GM12878 (cell line): ENCODE measurements around the gene HEATR9. TPM values are rescaled to one million over a fixed set of nuclear protein-coding genes. Genes with fewer than 3 reads are reported as not detected.

ENCODE experiments used
- ATAC-seq: fragments of 200-7000 bp; cut with Tn5 transposase; 3 replicates; pipeline ENCODE4 v1.9.1; 2020; ENCODE audit warnings: mild to moderate bottlenecking, moderate library complexity
- BruUV-seq: library from RNA; stranded (reverse); fragments of 400-500 nt; replicated peaks from 2 replicates; lab custom pipeline; 2021; lab: Mats Ljungman, UMichigan
- CTCF ChIA-PET: fragments of 300-600 bp; sonication (Branson Sonifier 250); formaldehyde crosslinking; extraction: SDS; loops from one replicate; lab custom pipeline; 2021; ENCODE audit warnings: inconsistent platforms; lab: Yijun Ruan, JAX
- POLR2A ChIA-PET: fragments of 350-600 bp; formaldehyde crosslinking; extraction: SDS; loops from one replicate; lab custom pipeline; 2021; ENCODE audit warnings: inconsistent platforms; lab: Charles Lee
- RAD21 ChIA-PET: fragments of 300-600 bp; sonication (Branson Sonifier 250); formaldehyde crosslinking; loops from one replicate; lab custom pipeline; 2023; ENCODE audit warnings: antibody characterized with exemption; ENCODE audit not compliant: unreplicated experiment; lab: Charles Lee
- SMC1A ChIA-PET: fragments of 300-600 bp; sonication (Branson Sonifier 250); formaldehyde crosslinking; loops from one replicate; lab custom pipeline; 2023; ENCODE audit not compliant: unreplicated experiment, uncharacterized antibody; lab: Charles Lee
- DNase-seq: peaks from one replicate; pipeline ENCODE4 v3.0.0-alpha.2; 2011; ENCODE audit warnings: low read depth, low spot score
- FAIRE-seq: peaks from 3 replicates; lab custom pipeline; 2011; peaks lifted over from hg19 to GRCh38; lab: Jason Lieb, UNC
- H2AFZ ChIP-seq: 2 replicates; pipeline ENCODE4 v1.6.0; 2011; ENCODE audit warnings: low read depth, low read length, control low read depth; ENCODE audit not compliant: control insufficient read depth
- H3K27ac ChIP-seq: 2 replicates; pipeline ENCODE4 v1.5.1; 2011; ENCODE audit warnings: control low read depth; ENCODE audit not compliant: control insufficient read depth, insufficient read depth
- H3K27me3 ChIP-seq, 2 experiments: replicated peaks in 1 of 2; 2 replicates each; pipeline versions ENCODE4 v1.6.0 to v1.6.1; 2011; ENCODE audit warnings: low read length in 1 of 2; ENCODE audit not compliant: control insufficient read depth in 2 of 2, insufficient read depth in 2 of 2
- H3K36me3 ChIP-seq, 2 experiments: 2 replicates each; pipeline ENCODE4 v1.5.1; 2011; ENCODE audit warnings: low read length in 1 of 2; ENCODE audit not compliant: control insufficient read depth in 2 of 2, insufficient read depth in 2 of 2
- H3K4me1 ChIP-seq: 2 replicates; pipeline ENCODE4 v1.6.1; 2011; ENCODE audit warnings: mild to moderate bottlenecking, low read length, moderate library complexity, mixed read lengths; ENCODE audit not compliant: control insufficient read depth, insufficient read depth
- H3K4me2 ChIP-seq: 2 replicates; pipeline ENCODE4 v1.6.0; 2011; ENCODE audit warnings: control low read depth; ENCODE audit not compliant: control insufficient read depth, insufficient read depth
- H3K4me3 ChIP-seq: fragments of 200-600 bp; sonication (generic); 2 replicates; pipeline ENCODE4 v1.5.1; 2016
- H3K79me2 ChIP-seq: 2 replicates; pipeline ENCODE4 v1.6.0; 2011; ENCODE audit warnings: low read length; ENCODE audit not compliant: control insufficient read depth, insufficient read depth
- H3K9ac ChIP-seq: 2 replicates; pipeline ENCODE4 v1.8.0; 2011; ENCODE audit warnings: low read length, control low read depth, mixed read lengths; ENCODE audit not compliant: control insufficient read depth, insufficient read depth
- H3K9me3 ChIP-seq: replicated peaks from 3 replicates; pipeline ENCODE4 v1.5.1; 2011; ENCODE audit warnings: mild to moderate bottlenecking, low read length; ENCODE audit not compliant: control insufficient read depth, insufficient read depth
- H4K20me1 ChIP-seq: 2 replicates; pipeline ENCODE4 v1.6.0; 2011; ENCODE audit not compliant: control insufficient read depth, insufficient read depth
- EZH2 ChIP-seq: IDR thresholded peaks from 2 replicates; pipeline ENCODE4 v1.6.1; 2012; ENCODE audit warnings: low read depth, mild to moderate bottlenecking, control low read depth, inconsistent platforms, low read length, borderline replicate concordance; ENCODE audit not compliant: control insufficient read depth
- HDAC2 ChIP-seq: fragments of 200-600 bp; sonication (generic); IDR thresholded peaks from 2 replicates; pipeline ENCODE4 v1.6.1; 2017
- HDGF ChIP-seq: fragments of 450-650 bp; IDR thresholded peaks from 2 replicates; pipeline ENCODE4 v1.6.1; 2016; ENCODE audit warnings: antibody characterized with exemption
- JUNB ChIP-seq: IDR thresholded peaks from 2 replicates; pipeline ENCODE4 v1.6.1; 2016; ENCODE audit warnings: antibody characterized with exemption, mild to moderate bottlenecking
- MEF2B ChIP-seq: fragments of 450-650 bp; IDR thresholded peaks from 2 replicates; pipeline ENCODE4 v1.6.1; 2018; ENCODE audit warnings: mild to moderate bottlenecking, moderate library complexity; ENCODE audit not compliant: partially characterized antibody, poor library complexity, severe bottlenecking
- NBN ChIP-seq: fragments of 450-650 bp; IDR thresholded peaks from 2 replicates; pipeline ENCODE4 v1.6.1; 2016
- NFIC ChIP-seq: IDR thresholded peaks from 2 replicates; pipeline ENCODE4 v1.6.1; 2012; ENCODE audit warnings: low read depth, mild to moderate bottlenecking, inconsistent platforms, low read length, moderate library complexity
- NR2C1 ChIP-seq: fragments of 450-650 bp; IDR thresholded peaks from 2 replicates; pipeline ENCODE4 v1.6.1; 2017; ENCODE audit warnings: antibody characterized with exemption, mild to moderate bottlenecking, moderate library complexity
- NR2F1 ChIP-seq: fragments of 450-650 bp; conservative IDR thresholded peaks from 2 replicates; pipeline ENCODE4 v1.6.1; 2017; ENCODE audit warnings: mild to moderate bottlenecking
- PAX8 ChIP-seq: fragments of 450-650 bp; IDR thresholded peaks from 2 replicates; pipeline ENCODE4 v1.6.1; 2017; ENCODE audit warnings: mild to moderate bottlenecking, moderate library complexity
- POLR2AphosphoS5 ChIP-seq: IDR thresholded peaks from 2 replicates; pipeline ENCODE4 v1.6.1; 2011; ENCODE audit warnings: mild to moderate bottlenecking, low read length, inconsistent platforms
- POU2F2 ChIP-seq: IDR thresholded peaks from 3 replicates; pipeline ENCODE4 v1.6.1; 2011; ENCODE audit warnings: low read depth, mild to moderate bottlenecking, low read length, borderline replicate concordance
- RAD51 ChIP-seq: fragments of 450-650 bp; IDR thresholded peaks from 2 replicates; pipeline ENCODE4 v1.6.1; 2016; ENCODE audit warnings: moderate library complexity, mild to moderate bottlenecking, inconsistent platforms
- SMARCA5 ChIP-seq: fragments of 450-650 bp; IDR thresholded peaks from 2 replicates; pipeline ENCODE4 v1.6.1; 2017; ENCODE audit warnings: mild to moderate bottlenecking
- SP1 ChIP-seq: IDR thresholded peaks from one replicate; pipeline ENCODE4 v1.6.1; 2011; ENCODE audit warnings: low read depth, low read length
- TARDBP ChIP-seq: IDR thresholded peaks from 2 replicates; pipeline ENCODE4 v1.6.1; 2016; ENCODE audit warnings: borderline replicate concordance
- TCF7 ChIP-seq: IDR thresholded peaks from 2 replicates; pipeline ENCODE4 v1.6.1; 2014; ENCODE audit warnings: antibody characterized with exemption, borderline replicate concordance
- ZNF217 ChIP-seq: fragments of 450-650 bp; IDR thresholded peaks from 2 replicates; pipeline ENCODE4 v1.6.1; 2017; ENCODE audit warnings: antibody characterized with exemption, mild to moderate bottlenecking
- ZNF274 ChIP-seq: IDR thresholded peaks from one replicate; pipeline ENCODE4 v1.8.0; 2011; ENCODE audit not compliant: insufficient read length, insufficient read depth
- in situ Hi-C: fragments of 300-500 bp; cut with MboI; formaldehyde crosslinking; loops from 9 replicates; pipeline ENCODE4 v1.14.3; 2018; ENCODE audit warnings: mixed read lengths
- intact Hi-C: fragments of 100-400 bp; cut with micrococcal nuclease; formaldehyde crosslinking; loops from one replicate; pipeline ENCODE4 v1.14.2; 2022; ENCODE audit not compliant: unreplicated experiment
- polyA plus RNA-seq, 11 experiments: library from polyadenylated mRNA; depleted of rRNA in 4 of 11; unstranded in 6 of 11; stranded (reverse) in 5 of 11; fragments of >200 nt; fragmentation: Nextera tagmentation in 4 of 11; fragmentation: Illumina TruSeq in 1 of 11; extraction: Ambion mirVana in 4 of 11; extraction: Trizol in 1 of 11; gene quantifications; 1 replicate in 1 of 11; 2 replicates in 10 of 11; pipeline versions ENCODE4 v1.2.1 to v1.2.3, GENCODE V29; 2011 to 2016; ENCODE audit warnings: inconsistent platforms in 2 of 11, missing spikeins in 2 of 11, low read depth in 1 of 11
- total RNA-seq, 4 experiments: library from RNA; depleted of rRNA in 3 of 4; stranded (reverse); fragments of >200 nt in 3 of 4; fragmentation: Illumina TruSeq in 1 of 4; extraction: Trizol in 1 of 4; gene quantifications; 2 replicates each; pipeline versions ENCODE4 v1.2.1 to v1.2.3, GENCODE V29; 2013 to 2021
- TF ChIP-seq, protein P1 (sequence below): IDR thresholded peaks from 2 replicates; pipeline ENCODE4 v1.6.1; 2012; ENCODE audit warnings: mild to moderate bottlenecking, low read depth, low read length
- TF ChIP-seq, protein P2 (sequence below): fragments of 450-650 bp; formaldehyde crosslinking; IDR thresholded peaks from 2 replicates; pipeline ENCODE4 v1.5.0; 2022; ENCODE audit warnings: mild to moderate bottlenecking, missing genetic modification characterization

The HEATR9 gene
- total and polyA plus RNA-seq, 10 of the 15 experiments (the other 5 are each of a cell fraction or from before 2014, with no cell fraction given) = 0.04 to 0.43 (median 0.13) TPM; not detected in 2

- FAIRE-seq = no peak
- no peak for ATAC-seq
- Histone ChIP-seq H3K27me3 (no peaks in the 10 kb centered on the region), H3K9ac (no peak overlapping the region), H2AFZ (no peak overlapping the region), H3K36me3 (no peaks in the 10 kb centered on the region), H3K9me3 (no peaks in the 10 kb centered on the region), H3K27ac (no peak overlapping the region), H4K20me1 (no peaks in the 10 kb centered on the region), H3K4me1 (peaks cover 28% of the 10 kb centered on the region), H3K4me3 (no peak overlapping the region), H3K79me2 (no peaks in the 10 kb centered on the region), H3K4me2 (no peak overlapping the region)
- ChIA-PET RAD21 (interaction anchor here (1.0 to 7.0 kb wide), 4 partner anchors 15 to 68 kb away, joined by 3 to 125 read pairs (median 4); no protein-coding TSS in a partner anchor), SMC1A (interaction anchor here (0.7 to 14.1 kb wide), 10 partner anchors 16 to 271 kb away, joined by 3 to 155 read pairs (median 3); no protein-coding TSS in a partner anchor), CTCF (interaction anchor here (1.0 to 2.5 kb wide), 9 partner anchors 11 to 99 kb away, joined by 3 to 11 read pairs (median 5); no protein-coding TSS in a partner anchor), POLR2A (interaction anchor here (0.6 to 4.0 kb wide), 5 partner anchors 9 to 204 kb away, joined by 3 to 56 read pairs (median 5); partner anchors contain the start of gene HEATR9)
- BruUV-seq = no TSS peak
- TF ChIP-seq POLR2AphosphoS5 = no peak
- no peak for TF ChIP-seq NFIC
- no peak for TF ChIP-seq TCF7
- no peak for TF ChIP-seq TARDBP
- no peak for TF ChIP-seq MEF2B
- peak; percentile 55; the same call in 1 of the 2 replicates for TF ChIP-seq NR2C1
- TF ChIP-seq, protein P1, sequence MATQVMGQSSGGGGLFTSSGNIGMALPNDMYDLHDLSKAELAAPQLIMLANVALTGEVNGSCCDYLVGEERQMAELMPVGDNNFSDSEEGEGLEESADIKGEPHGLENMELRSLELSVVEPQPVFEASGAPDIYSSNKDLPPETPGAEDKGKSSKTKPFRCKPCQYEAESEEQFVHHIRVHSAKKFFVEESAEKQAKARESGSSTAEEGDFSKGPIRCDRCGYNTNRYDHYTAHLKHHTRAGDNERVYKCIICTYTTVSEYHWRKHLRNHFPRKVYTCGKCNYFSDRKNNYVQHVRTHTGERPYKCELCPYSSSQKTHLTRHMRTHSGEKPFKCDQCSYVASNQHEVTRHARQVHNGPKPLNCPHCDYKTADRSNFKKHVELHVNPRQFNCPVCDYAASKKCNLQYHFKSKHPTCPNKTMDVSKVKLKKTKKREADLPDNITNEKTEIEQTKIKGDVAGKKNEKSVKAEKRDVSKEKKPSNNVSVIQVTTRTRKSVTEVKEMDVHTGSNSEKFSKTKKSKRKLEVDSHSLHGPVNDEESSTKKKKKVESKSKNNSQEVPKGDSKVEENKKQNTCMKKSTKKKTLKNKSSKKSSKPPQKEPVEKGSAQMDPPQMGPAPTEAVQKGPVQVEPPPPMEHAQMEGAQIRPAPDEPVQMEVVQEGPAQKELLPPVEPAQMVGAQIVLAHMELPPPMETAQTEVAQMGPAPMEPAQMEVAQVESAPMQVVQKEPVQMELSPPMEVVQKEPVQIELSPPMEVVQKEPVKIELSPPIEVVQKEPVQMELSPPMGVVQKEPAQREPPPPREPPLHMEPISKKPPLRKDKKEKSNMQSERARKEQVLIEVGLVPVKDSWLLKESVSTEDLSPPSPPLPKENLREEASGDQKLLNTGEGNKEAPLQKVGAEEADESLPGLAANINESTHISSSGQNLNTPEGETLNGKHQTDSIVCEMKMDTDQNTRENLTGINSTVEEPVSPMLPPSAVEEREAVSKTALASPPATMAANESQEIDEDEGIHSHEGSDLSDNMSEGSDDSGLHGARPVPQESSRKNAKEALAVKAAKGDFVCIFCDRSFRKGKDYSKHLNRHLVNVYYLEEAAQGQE = no peak
- TF ChIP-seq EZH2 = no peak
- TF ChIP-seq, protein P2, sequence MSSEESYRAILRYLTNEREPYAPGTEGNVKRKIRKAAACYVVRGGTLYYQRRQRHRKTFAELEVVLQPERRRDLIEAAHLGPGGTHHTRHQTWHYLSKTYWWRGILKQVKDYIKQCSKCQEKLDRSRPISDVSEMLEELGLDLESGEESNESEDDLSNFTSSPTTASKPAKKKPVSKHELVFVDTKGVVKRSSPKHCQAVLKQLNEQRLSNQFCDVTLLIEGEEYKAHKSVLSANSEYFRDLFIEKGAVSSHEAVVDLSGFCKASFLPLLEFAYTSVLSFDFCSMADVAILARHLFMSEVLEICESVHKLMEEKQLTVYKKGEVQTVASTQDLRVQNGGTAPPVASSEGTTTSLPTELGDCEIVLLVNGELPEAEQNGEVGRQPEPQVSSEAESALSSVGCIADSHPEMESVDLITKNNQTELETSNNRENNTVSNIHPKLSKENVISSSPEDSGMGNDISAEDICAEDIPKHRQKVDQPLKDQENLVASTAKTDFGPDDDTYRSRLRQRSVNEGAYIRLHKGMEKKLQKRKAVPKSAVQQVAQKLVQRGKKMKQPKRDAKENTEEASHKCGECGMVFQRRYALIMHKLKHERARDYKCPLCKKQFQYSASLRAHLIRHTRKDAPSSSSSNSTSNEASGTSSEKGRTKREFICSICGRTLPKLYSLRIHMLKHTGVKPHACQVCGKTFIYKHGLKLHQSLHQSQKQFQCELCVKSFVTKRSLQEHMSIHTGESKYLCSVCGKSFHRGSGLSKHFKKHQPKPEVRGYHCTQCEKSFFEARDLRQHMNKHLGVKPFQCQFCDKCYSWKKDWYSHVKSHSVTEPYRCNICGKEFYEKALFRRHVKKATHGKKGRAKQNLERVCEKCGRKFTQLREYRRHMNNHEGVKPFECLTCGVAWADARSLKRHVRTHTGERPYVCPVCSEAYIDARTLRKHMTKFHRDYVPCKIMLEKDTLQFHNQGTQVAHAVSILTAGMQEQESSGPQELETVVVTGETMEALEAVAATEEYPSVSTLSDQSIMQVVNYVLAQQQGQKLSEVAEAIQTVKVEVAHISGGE (CRISPR knock-in tag) = no peak
- TF ChIP-seq NR2F1 = peak; percentile 60
- no peak for TF ChIP-seq PAX8
- TF ChIP-seq SMARCA5 = peak; percentile 77; the same call in 1 of the 2 replicates
- TF ChIP-seq JUNB = no peak
- TF ChIP-seq POU2F2 = no peak
- TF ChIP-seq HDGF = no peak
- TF ChIP-seq RAD51 = no peak
- TF ChIP-seq ZNF217 = peak; percentile 47; the same call in 1 of the 2 replicates
- no peak for TF ChIP-seq HDAC2
- TF ChIP-seq SP1 = no peak
- TF ChIP-seq ZNF274 = no peak
- TF ChIP-seq NBN = no peak
- in situ Hi-C loops (no loop called here), intact Hi-C loops (no loop called here)
- DNase-seq = no peak
Measured at GRCh38 chr17:35877345-35878029, 8.8 kb upstream of the HEATR9 start.
